ENCODE data around the gene MATK. TPM values are rescaled to one million over a fixed set of nuclear protein-coding genes. Genes with fewer than 3 reads are reported as not detected.

The MATK gene
- total RNA-seq, 1 donor from 2014 or later, result 0.35 TPM

- DNase-seq (ENCODE audit: low read depth), result no peak
These were observed 4.8 kb upstream of the MATK start for GRCh38 chr19:3790941-3791340.

DNA sequence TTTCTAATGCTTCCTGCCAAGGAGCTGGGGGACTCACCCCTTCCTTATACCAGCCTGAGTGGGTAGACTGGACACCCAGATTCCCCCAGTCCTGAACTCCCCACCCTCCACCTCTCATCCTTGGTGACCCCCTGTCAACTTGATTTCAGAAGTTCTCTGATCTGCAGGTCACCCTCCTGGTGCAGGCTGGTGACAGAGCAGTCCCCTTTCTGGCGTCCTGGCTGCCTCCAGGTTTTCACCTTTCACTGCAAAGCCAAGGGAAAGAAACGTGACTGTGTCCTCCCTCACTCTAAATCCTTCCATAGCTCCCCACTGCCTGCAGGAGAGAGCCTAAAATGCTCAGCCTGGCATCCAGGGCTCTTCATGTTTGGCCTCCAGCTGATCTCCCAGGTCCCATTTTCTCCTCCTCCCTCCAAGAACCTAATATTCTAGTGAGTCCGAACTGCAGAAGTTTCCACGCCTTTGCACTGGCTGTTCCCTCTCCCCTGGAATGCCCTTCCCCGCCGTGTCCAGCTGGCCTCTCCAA lies 4.1 kb upstream of the MATK start:
- no peak for DNase-seq (ENCODE audit: low read depth)

GRCh38 chr19:3788996-3789778 lies 3.0 kb upstream of the MATK start:
- no peak for DNase-seq (ENCODE audit: low read depth)

GRCh38 chr19:3785451-3785937 lies 687 bp downstream of the MATK start:
- no peak for DNase-seq (ENCODE audit: low read depth)

DNA sequence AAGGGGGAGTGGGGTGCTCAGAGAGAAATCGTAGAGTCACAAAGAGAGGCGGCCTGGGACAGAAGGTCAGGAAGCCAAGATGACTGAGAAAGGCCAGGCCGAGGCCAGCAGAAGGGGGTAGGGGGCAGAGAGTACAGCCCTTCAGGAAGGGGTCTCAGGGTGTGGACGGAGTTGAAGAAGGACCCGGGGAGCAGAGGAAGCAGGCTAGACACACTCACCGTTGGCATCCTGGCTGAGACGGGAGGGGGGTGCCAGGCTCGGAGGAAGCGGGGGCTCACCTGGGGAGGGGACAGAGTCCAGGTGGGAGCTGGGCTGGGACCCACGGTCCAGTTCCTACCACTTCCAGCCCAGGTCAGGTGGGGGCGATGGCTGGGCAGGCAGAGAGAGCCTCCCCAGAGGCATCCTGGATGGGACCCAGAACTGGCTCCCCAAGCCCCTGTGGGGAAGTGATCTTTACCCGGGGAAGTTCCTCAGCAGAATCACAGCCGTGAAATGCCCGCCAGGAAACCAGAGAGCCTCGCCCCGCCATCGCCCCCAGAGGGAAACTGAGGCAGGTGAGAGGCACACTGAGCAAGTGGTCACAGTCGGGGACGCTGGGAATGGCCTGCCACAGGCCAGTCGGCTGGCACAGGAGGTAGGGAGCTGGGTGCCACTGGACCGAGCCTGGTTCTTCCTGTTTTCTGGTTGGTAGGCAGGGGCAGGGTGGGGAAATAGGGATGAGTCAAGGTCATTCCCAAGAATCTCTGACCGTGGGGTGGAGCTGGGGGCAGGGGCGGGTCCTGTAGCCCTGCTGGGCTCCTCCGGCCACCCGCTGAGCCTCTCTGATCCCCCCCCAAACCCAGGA lies 1.4 kb downstream of the MATK start:
- DNase-seq (ENCODE audit: low read depth), result no peak

DNA sequence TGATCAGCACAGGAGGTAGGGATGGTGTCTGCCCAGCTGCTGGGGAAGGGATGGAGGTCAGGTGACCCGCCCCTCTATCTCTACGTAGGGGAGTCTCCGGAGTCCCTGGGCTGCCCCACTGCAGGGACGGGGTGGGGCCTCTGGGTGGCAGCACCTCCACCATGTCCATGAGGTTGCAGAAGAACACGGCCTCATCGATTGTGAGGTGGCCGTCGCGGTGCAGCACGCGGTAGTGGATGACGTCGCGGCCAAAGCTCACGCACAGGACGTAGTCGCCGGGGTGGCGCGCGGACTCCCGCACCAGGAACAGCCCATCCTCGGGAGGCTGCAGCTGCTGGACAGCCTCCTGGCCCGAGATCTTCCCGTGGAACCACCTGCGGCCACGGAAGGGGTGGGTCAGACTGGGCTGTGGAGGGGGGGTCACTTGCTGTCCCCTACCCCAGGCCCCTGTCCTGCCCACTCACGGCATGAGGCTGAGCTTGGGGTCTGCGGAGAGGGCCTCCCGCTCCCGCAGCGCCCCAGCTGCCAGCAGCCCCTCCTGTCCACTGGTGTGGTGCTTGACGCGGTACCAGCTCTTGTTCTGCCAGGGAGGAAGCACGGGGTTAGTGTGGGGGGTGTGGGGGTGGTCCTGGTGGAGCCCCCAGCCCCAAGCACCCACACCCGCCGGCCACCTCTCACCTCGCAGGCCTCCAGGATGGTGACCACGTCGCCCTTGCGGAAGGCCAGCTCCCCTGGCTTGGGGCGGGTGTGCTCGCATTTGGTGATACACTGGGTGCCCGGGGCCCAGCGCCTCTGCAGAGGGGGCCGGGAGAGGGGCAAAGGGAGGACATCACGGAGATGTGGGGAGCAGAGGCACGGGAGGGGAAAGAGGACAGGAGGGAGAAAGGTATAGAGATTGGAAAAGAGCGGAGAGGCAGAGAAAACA lies 2.3 kb downstream of the MATK start:
- DNase-seq (ENCODE audit: low read depth), result no peak

GRCh38 chr19:3782903-3783302 lies 3.3 kb downstream of the MATK start:
- DNase-seq (ENCODE audit: low read depth), result no peak

- no peak for DNase-seq (ENCODE audit: low read depth)
These were observed 3.9 kb downstream of the MATK start for GRCh38 chr19:3782330-3782729.

DNA sequence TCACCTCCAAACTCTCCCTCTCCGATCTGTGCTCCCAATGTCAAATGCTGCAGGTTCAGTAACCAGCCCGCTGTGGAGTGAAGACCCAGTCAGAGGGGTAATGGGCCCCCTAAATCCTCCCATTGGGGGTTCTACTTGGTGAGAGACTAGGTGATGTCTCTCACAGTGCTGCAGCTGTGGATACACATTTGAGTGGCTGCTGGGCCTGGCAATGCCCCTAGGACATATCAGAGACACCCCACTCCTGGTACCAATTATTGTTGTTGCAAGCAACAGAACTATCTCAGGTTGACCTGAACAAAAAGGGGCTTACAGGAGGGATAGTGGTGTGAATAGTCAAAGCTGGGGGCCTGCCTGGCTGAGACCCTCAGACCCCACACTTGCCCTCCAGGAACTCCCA lies 4.6 kb downstream of the MATK start:
- no peak for DNase-seq (ENCODE audit: low read depth)

DNA sequence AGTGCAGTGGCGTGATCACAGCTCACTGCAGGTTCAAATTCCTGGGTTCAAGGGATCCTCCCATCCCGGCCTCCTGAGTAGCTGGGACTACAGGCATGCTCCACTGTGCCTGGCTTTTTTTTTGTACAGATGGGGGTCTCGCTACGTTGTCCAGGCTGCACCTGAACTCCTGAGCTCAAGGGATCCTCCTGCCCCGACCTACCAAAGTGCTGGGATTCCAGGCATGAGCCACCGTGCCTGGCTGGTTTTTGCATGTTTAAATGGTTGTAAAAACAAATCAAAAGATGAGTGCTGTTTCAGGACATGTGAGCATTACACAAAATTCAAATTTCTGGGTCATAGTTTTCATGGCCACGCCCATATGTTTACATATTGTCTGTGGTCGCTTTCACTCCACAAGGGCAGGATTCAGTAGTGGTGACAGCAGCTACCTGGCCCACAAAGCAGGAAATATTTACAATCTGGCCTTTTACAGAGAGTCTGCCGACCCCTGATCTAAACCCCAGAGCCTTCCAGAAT lies 5.3 kb downstream of the MATK start:
- no peak for DNase-seq (ENCODE audit: low read depth)

GRCh38 chr19:3778899-3779723 lies 7.1 kb downstream of the MATK start:
- no peak for DNase-seq (ENCODE audit: low read depth)

DNA sequence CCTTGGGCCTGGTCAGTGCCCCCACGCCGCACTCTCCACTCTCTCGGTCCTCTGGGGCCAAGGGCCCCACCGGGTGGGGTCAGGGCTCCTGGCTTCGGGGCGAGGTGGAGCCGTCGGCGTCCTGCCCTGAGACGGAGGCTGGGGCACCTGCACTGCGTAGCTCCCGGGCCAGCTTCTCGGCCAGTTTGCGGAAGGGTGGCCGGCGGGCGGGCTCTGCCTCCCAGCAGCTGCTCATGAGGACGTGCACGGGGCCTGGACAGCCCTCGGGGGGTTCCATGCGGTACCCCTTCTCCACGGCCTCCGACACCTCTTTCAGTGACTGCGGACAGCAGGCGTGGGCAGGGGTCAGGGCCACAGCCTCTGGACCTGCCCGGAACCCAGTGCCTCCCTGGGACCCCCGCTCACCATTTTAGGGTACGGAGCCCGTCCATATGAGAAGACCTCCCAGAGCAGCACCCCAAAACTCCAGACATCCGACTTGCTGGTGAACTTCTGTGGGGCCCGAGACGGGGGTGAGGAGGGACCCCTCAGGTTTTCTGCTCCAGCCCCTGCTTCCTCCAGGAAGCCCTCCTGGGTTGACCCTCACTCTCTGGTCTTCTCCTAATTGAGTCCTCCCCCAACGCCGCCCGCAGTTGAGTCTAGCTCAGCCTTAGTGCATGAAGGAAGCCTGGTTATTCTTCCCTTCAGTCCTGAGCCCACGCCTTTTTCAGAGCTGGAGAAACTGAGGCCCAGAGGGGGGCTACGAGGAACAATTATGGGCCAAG lies 7.9 kb downstream of the MATK start:
- DNase-seq (ENCODE audit: low read depth), result no peak

DNA sequence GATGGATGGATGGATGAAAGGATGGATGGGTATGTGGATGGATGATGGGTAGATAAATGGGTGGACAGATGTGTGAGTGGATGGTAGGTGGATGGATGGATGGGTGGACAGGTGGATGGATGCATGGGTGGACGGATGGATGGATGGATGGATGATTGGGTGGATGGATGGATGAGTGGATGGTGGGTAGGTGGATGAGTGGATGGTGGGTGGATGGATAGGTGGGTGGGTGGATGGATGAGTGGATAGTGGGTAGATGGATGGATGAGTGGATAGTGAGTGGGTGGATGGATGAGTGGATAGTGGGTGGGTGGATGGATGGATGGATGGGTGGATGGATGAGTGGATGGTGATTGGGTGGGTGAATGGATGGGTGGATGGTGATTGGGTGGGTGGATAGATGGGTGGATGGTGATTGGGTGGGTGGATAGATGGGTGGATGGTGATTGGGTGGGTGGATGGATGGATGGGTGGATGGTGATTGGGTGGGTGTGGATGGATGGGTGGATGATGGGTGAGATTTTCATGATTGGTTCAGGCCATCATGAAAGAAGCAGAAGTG lies 9.6 kb downstream of the MATK start:
- DNase-seq (ENCODE audit: low read depth), result no peak

DNA sequence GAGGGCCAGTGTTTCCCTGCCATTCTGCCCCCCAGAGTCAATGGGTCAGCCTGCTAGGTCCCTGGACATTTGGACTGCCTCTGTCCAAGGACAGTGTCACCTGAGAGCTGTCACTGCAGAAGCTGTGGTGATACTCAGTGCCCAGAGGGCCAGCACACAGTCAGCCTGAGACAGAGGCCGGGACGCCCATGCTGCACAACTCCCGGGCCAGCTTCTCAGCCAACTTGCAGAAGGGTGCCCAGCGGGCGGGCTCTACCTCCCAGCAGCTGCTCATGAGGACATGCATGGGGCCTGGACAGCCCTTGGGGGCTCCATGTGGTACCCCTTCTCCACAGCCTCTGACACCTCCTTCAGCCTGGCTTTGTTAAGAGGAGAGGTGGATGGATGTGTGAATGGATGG lies 10.3 kb downstream of the MATK start:
- no peak for DNase-seq (ENCODE audit: low read depth)

DNA sequence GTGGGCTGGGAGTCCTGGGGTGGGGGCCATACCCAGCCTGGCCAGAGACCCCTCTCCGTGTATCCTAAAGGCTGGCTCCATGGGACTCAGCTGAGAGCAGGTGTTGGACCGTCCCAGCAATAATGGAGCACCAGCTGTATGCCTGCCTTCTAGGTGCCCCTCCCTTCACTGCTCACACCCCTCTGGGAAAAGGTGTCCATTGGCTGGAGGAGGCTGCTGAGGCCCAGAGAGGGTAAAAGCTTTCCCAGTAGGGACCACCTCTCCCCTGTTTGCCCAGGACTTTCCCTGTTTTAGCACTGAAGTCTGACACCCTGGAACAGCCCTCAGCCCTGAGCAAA lies 10.8 kb downstream of the MATK start:
- DNase-seq (ENCODE audit: low read depth), result no peak

GRCh38 chr19:3774621-3775373 lies 11.4 kb downstream of the MATK start:
- no peak for DNase-seq (ENCODE audit: low read depth)

GRCh38 chr19:3773814-3774515 lies 12.2 kb downstream of the MATK start:
- no peak for DNase-seq (ENCODE audit: low read depth)

- no peak for DNase-seq (ENCODE audit: low read depth)
These were observed 14.2 kb downstream of the MATK start, which contains the start of gene RAX2 for GRCh38 chr19:3771906-3772455. Gene RAX2, minus strand, starts transcription at chr19:3772228. Its CDS starts 486 bp downstream, at chr19:3771742.
